Common myeloid progenitor, CD34-positive (primary cell): ENCODE data around the gene SLC29A4.
A peak's percentile ranks its signal among the peaks of the same experiment; 100 is the strongest.
"Not testable (repeated sequence)": the region's sequence is repeated elsewhere in the genome, so short reads cannot be mapped to it uniquely, and the experiment has no call there.

ENCODE experiments used
- CTCF ChIA-PET: fragments of 350-600 bp; sonication (Branson Sonifier 250); formaldehyde crosslinking; loops from one replicate; lab custom pipeline; 2021; ENCODE audit warnings: antibody characterized with exemption; lab: Charles Lee
- POLR2A ChIA-PET: fragments of 350-600 bp; sonication (Branson Sonifier 250); formaldehyde crosslinking; loops from one replicate; lab custom pipeline; 2021; ENCODE audit warnings: antibody characterized with exemption; lab: Charles Lee
- DNase-seq, 3 donors: peaks; one replicate each; pipeline versions ENCODE4 v3.0.0 to v3.0.0-alpha.2; 2013
- H3K27ac ChIP-seq, 2 experiments: 1 replicate in 1 of 2; 2 replicates in 1 of 2; pipeline ENCODE4 v1.7.0; 2013; ENCODE audit warnings: inconsistent platforms in 2 of 2, low read length in 2 of 2, mild to moderate bottlenecking in 2 of 2, low read depth in 1 of 2, moderate library complexity in 1 of 2; ENCODE audit not compliant: severe bottlenecking in 2 of 2, insufficient read depth in 1 of 2, poor library complexity in 1 of 2
- H3K27me3 ChIP-seq, 5 experiments: replicated peaks in 2 of 5; 1 replicate in 3 of 5; 2 replicates in 2 of 5; pipeline versions ENCODE4 v1.6.1 to v1.7.0; 2013; ENCODE audit warnings: low read length in 4 of 5, mild to moderate bottlenecking in 2 of 5, moderate library complexity in 2 of 5, inconsistent platforms in 1 of 5; ENCODE audit not compliant: insufficient read depth in 5 of 5, control insufficient read depth in 4 of 5
- H3K36me3 ChIP-seq, 4 experiments: 1 replicate in 2 of 4; 2 replicates in 2 of 4; pipeline versions ENCODE4 v1.6.1 to v1.7.0; 2013; ENCODE audit warnings: low read length in 3 of 4, control low read depth in 1 of 4, mild to moderate bottlenecking in 1 of 4; ENCODE audit not compliant: control insufficient read depth in 4 of 4, insufficient read depth in 4 of 4
- H3K4me1 ChIP-seq, 4 experiments: 1 replicate in 3 of 4; 2 replicates in 1 of 4; pipeline versions ENCODE4 v1.6.1 to v1.7.1; 2013; ENCODE audit warnings: low read length in 3 of 4, mild to moderate bottlenecking in 3 of 4, control low read depth in 1 of 4, inconsistent platforms in 1 of 4, moderate library complexity in 1 of 4; ENCODE audit not compliant: control insufficient read depth in 4 of 4, insufficient read depth in 4 of 4; ENCODE audit errors: control extremely low read depth in 1 of 4
- H3K4me3 ChIP-seq, 7 experiments: 1 replicate in 4 of 7; 2 replicates in 3 of 7; pipeline versions ENCODE4 v1.5.1 to v1.7.0; 2013; ENCODE audit warnings: mild to moderate bottlenecking in 7 of 7, low read length in 6 of 7, moderate library complexity in 6 of 7, inconsistent platforms in 2 of 7, low read depth in 2 of 7, control low read depth in 1 of 7; ENCODE audit not compliant: insufficient read depth in 4 of 7, control insufficient read depth in 1 of 7; ENCODE audit errors: extremely low read depth in 1 of 7
- H3K9me3 ChIP-seq, 5 experiments: 1 replicate in 4 of 5; 2 replicates in 1 of 5; pipeline versions ENCODE4 v1.6.1 to v1.7.1; 2013; ENCODE audit warnings: low read length in 4 of 5, mild to moderate bottlenecking in 2 of 5, inconsistent platforms in 1 of 5, low read depth in 1 of 5, moderate library complexity in 1 of 5; ENCODE audit not compliant: control insufficient read depth in 4 of 5, insufficient read depth in 2 of 5; ENCODE audit errors: control extremely low read depth in 1 of 5
- WGBS: methylation state at CpG from one replicate; pipeline ENCODE4 v1.1.5; 2013; ENCODE audit not compliant: insufficient coverage; 5-methylcytosine and 5-hydroxymethylcytosine counted together

The SLC29A4 gene

GRCh38 chr7:5281598-5282500 lies 894 bp upstream of the SLC29A4 start:
- CTCF ChIA-PET, H3K4me3 ChIP-seq, H3K4me1 ChIP-seq, DNase-seq, H3K9me3 ChIP-seq, H3K27ac ChIP-seq, POLR2A ChIA-PET, H3K36me3 ChIP-seq: not testable (repeated sequence)
- peaks cover 0 to 20% (median 2%) of the 10 kb centered on the region in 5 experiments for H3K27me3 ChIP-seq
- WGBS = 61% methylated on average over 15 of the region's 19 CpGs

GRCh38 chr7:5283421-5284303 lies 919 bp downstream of the SLC29A4 start:
- Histone ChIP-seq H3K36me3 (no peaks in the 10 kb centered on the region), H3K27ac (no peak overlapping the region), H3K27me3 (peaks cover 0 to 20% (median 2%) of the 10 kb centered on the region in 5 experiments), H3K4me1 (peaks cover 0 to 5% (median 4%) of the 10 kb centered on the region in 4 experiments), H3K9me3 (no peaks in the 10 kb centered on the region), H3K4me3 (peak overlapping the region in 4 of 7 experiments; percentile 13 to 48 (median 30))
- ChIA-PET POLR2A (no interaction called here), CTCF (no interaction called here)
- no peak for DNase-seq
- 14% methylated on average over 14 of the region's 46 CpGs for WGBS

GRCh38 chr7:5284304-5285281 lies 1.9 kb downstream of the SLC29A4 start:
- H3K36me3 ChIP-seq = no peaks in the 10 kb centered on the region
- no peak overlapping the region for H3K4me3 ChIP-seq
- ChIA-PET CTCF (interaction anchor here (0.6 kb wide), 1 partner anchor 44 kb away, joined by 3 read pairs; no protein-coding TSS in a partner anchor), POLR2A (no interaction called here)
- peaks cover 0 to 20% (median 2%) of the 10 kb centered on the region in 5 experiments for H3K27me3 ChIP-seq
- peak; percentile 39 to 55 (median 55) for DNase-seq
- H3K4me1 ChIP-seq = peaks cover 0 to 5% (median 4%) of the 10 kb centered on the region in 4 experiments
- 72% methylated on average over 16 of the region's 24 CpGs for WGBS
- no peaks in the 10 kb centered on the region for H3K9me3 ChIP-seq
- no peak overlapping the region for H3K27ac ChIP-seq

DNA sequence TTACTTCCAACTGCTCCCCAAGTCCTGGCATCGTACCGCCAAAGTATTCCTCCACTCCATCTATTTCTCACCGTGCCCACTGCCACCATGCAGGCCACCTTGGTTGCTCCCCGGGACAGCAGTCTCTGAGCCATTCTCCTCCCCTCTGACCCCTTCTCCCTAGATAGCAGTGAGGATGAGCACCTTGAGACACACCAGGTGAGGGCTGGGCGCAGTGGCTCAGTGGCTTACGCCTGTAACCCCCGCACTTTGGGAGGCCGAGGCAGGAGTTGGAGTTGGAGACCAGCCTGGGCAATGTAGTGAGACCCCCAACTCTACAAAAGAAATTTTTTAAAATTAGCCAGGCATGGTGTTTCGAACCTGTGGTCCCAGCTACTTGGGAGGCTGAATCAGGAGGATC lies 4.2 kb downstream of the SLC29A4 start:
- H3K27ac ChIP-seq = no peak overlapping the region
- POLR2A ChIA-PET = no interaction called here

DNA sequence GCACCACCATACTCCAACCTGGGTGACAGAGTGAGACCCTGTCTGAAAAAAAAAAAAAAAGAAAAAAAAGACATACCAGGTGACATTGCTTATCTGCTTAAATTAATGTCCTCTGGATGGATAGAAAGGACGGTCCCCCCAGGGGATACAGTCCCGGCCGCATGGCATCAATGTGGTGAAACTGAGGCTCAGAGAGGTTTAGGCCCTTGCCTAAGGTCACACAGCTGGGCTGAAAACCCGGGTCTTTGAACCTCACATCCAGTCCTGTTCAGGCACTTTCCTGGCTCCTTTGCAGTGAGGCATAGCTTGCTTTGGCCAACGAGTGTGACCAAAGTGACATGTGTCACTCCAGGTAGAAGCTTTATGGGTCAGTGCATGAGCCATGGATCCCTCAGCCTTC lies 4.6 kb downstream of the SLC29A4 start:
- POLR2A ChIA-PET, DNase-seq, H3K9me3 ChIP-seq, CTCF ChIA-PET, H3K27ac ChIP-seq, H3K4me1 ChIP-seq, H3K4me3 ChIP-seq, H3K36me3 ChIP-seq: not testable (repeated sequence)
- 91% methylated on average over 4 of the region's 5 CpGs for WGBS
- H3K27me3 ChIP-seq = peaks cover 0 to 18% (median 2%) of the 10 kb centered on the region in 5 experiments

More for the DNA sequence above, 4.2 kb downstream of the SLC29A4 start:
- WGBS = 85% methylated on average over 9 of the region's 9 CpGs
- H3K36me3 ChIP-seq = no peaks in the 10 kb centered on the region
- no peak overlapping the region for H3K4me3 ChIP-seq
- CTCF ChIA-PET = no interaction called here
- DNase-seq = no peak
- no peaks in the 10 kb centered on the region for H3K9me3 ChIP-seq
- peaks cover 0 to 5% (median 4%) of the 10 kb centered on the region in 4 experiments for H3K4me1 ChIP-seq
- H3K27me3 ChIP-seq = peaks cover 0 to 18% (median 2%) of the 10 kb centered on the region in 5 experiments

DNA sequence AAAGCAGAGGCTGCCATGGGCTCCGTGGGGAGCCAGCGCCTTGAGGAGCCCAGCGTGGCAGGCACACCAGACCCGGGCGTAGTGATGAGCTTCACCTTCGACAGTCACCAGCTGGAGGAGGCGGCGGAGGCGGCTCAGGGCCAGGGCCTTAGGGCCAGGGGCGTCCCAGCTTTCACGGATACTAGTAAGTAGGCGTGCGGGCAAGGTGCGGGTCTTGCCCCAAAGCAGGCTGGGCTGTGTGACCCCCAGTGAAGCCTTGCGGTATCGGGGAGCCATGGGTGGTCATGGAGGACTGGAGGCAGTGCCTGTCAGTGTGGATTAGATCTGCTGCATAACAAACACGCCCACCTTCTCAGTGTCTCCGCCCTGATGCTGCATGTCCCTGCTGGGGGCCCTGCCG lies 5.1 kb downstream of the SLC29A4 start:
- ChIA-PET CTCF (no interaction called here), POLR2A (no interaction called here)

More for the DNA sequence above, 5.1 kb downstream of the SLC29A4 start:
- H3K27ac ChIP-seq = no peak overlapping the region
- H3K9me3 ChIP-seq = no peaks in the 10 kb centered on the region
- no peak overlapping the region for H3K4me3 ChIP-seq
- H3K27me3 ChIP-seq = peaks cover 0 to 18% (median 2%) of the 10 kb centered on the region in 5 experiments
- H3K36me3 ChIP-seq = no peaks in the 10 kb centered on the region
- peaks cover 0 to 5% (median 4%) of the 10 kb centered on the region in 4 experiments for H3K4me1 ChIP-seq
- DNase-seq = peak in 1 of 3 donors; percentile 15
- 94% methylated on average over 12 of the region's 19 CpGs for WGBS
